NCI-H748 treated with DMSO at 0.1 percent for 48 hours (cell line): ENCODE results near the gene RAB40C.
A peak's percentile ranks its signal among the peaks of the same experiment; 100 is the strongest.

Source experiments
- DNase-seq: peaks from one replicate; lab custom pipeline; 2025; lab: John Stamatoyannopoulos, UW

RAB40C gene

DNA sequence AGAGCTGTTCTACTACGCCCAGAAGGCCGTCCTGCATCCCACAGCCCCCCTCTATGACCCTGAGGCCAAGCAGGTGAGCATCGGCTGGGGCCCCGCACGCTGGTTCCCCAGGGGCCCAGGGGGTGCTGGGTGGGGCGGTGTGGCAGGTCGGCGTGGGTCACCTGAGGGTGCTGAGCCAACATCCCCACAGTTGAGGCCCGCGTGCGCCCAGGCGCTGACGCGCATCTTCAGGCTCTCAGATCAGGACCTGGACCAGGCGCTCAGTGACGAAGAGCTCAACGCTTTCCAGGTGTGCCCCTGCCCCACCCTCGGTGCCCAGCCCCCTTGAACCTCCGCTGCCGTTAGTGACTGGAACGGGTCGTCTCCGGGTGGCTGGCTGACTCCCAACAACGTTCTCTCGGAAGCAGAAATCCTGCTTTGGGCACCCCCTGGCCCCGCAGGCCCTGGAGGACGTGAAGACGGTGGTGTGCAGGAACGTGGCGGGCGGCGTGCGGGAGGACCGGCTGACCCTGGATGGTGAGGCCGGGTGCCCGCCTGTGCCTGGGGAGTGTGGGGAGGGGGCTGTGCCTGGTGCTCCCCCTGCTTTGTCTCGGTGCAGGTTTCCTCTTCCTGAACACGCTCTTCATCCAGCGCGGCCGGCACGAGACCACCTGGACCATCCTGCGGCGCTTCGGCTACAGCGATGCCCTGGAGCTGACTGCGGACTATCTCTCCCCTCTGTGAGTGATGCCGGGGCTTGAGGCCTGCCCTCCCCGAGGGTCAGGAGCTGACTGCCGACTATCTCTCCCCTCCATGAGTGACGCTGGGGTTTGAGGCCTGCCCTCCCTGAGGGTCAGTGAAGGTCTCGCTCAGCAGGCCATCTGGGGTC, 80.9 kb downstream of the RAB40C start:
- DNase-seq = no peak

DNA sequence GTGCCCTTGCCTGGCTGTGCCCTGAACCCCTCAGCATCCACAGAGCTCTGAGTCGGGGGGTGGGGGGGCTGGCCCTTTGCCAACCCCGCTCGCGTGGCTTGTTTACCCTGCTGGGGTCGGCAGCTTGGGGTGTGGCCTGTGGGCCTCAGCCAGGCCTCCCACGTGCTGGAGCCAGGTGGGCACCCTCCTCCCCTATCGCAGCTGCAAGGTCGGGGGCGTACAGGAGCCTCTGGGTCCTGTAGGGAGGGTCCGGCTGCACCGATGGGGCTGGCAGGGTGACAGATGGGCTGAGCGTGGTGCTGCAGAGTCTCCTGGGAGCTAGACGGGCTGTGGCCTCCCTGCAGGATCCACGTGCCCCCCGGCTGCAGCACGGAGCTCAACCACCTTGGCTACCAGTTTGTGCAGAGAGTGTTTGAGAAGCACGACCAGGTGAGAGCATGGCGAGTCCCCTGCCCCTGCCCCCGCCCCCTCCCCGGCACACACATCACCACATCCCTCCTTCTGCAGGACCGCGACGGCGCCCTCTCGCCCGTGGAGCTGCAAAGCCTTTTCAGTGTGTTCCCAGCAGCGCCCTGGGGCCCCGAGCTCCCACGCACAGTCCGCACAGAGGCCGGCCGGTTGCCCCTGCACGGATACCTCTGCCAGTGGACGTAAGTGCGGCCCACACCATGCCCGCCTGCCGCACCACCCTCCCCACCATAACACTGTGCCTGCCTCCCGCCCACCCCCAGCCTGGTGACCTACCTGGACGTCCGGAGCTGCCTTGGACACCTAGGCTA, 81.7 kb downstream of the RAB40C start:
- no peak for DNase-seq

DNA sequence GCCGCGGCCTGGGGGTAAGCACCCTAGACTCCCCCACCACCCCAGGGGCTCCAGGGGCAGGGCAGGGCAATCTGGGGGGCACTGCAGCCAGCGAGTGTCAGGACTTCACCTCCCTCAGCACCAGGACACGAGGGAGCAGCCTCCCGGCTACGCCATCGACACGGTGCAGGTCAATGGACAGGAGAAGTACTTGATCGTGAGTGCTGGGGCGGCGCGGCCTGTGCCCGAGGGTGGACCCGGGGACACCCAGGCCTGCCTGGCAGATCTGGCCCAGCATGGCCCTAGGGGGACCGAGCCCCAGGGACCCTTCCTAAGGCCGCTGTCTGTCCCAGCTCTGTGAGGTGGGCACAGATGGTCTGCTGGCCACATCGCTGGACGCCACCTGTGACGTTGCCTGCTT, 82.5 kb downstream of the RAB40C start:
- no peak for DNase-seq

DNA sequence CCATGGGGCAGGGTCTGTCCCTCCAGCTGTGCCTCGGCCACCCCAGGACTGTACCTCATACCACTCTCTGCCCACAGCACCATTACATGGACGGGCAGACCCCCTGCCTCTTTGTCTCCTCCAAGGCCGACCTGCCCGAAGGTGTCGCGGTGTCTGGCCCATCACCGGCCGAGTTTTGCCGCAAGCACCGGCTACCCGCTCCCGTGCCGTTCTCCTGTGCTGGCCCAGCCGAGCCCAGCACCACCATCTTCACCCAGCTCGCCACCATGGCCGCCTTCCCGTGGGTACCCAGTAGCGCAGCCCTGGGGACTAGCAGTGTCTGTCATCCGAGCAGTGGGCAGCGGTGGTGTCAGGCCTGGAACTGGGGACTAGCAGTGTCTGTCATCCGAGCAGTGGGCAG, 83.0 kb downstream of the RAB40C start:
- no peak for DNase-seq

DNA sequence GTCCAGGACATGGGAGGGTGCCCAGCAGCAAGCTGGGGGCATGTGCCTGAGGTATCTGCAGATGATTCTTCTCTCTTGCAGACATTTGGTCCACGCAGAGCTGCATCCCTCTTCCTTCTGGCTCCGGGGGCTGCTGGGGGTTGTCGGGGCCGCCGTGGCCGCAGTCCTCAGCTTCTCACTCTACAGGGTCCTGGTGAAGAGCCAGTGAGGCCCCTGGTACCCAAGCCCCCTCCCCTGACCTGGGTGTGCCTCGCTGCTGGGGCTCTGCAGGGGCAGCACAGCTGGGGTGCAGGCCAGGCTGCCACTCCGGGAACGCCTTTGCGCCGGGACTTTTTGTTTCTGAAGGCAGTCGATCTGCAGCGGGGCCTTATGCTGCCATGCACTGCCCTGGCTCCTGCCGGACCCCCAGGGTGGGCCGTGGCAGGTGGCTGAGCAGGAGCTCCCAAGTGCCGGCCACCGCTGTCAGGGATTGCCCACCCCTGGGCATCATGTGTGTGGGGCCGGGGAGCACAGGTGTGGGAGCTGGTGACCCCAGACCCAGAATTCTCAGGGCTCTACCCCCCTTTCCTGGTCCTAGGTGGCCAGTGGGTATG, 83.6 kb downstream of the RAB40C start:
- no peak for DNase-seq

DNA sequence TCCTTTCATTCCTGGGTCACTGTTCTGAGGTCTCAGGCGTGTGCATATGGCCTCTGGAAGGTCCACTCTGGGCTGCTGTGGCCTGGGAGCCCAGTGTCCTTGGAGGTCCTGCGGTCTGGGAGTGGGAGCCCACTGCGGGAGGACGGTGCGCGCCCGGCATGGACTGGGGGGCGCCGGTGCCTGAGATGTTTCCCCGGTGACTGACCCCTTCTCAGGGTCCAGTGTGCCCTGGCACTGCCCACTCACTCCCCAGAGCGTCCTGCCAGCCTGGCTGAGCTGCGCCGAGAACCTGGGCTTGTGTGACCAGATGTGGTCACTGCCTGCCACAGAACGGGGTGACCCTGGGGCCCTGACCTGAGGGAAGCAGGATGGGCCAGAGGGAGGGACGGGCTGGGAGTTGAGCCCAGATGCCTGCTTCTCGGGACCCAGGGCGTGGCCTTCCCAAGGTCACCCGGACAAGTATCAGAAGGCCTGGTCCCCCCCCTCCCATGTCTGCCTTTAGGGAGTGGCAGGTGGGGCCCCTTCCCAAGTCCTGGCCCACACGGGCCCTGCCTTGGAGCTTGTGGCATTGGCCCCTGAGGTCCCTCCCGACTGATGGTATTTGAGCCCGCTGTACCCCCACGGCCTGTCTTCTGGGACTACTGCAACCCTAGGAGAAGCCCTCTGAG, 84.5 kb downstream of the RAB40C start:
- DNase-seq = no peak

DNA sequence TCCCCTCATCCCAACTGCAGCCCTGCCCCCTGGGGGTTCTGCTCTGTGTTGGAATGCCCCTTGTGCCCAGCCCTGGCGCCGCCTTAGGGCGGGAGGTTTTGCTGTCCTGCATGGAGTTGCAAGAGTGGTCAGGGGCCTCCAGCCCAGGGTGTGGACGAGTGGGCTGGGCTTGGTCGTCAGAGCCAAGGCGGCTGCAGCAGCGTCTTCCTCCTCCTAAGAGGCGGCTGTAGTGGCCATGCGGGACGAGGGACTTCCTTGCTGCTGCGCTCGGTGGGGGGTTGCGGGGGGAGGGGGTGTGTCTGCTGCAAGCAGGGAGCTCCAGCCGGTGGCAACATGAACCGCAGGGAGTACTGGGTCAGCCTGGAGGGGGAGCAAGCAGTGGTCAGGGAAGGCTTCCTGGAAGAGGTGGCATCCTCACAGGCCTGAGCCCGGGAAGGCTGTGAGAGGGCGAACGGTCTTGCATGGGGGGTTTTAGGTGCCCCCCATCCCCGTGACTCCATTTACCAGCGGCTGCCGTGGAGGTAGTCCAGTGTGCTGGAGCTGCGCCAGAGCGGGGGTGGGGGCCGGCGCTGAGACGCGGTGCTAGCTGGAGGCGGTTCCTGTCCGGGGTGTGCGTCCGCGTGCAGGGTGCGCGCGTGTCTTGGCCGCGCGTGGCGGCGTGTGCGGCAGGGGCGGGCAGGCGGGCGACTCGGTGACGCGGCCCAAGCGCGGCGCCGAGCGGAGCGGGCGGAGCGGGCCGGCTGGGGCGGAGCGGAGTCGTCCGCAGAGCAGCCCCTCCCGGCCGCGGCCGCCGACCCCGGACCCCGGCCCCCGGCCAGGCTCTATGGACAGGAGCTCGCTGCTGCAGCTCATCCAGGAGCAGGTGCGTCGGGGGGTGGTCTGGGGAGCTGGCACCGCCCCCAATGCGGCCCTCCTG, 85.4 kb downstream of the RAB40C start, which contains the start of gene RHBDL1:
RHBDL1 (plus strand) TSS at position 704 of the 916 bp plus-strand sequence; CDS start at position 824, 120 bp downstream.
- DNase-seq = no peak

DNA sequence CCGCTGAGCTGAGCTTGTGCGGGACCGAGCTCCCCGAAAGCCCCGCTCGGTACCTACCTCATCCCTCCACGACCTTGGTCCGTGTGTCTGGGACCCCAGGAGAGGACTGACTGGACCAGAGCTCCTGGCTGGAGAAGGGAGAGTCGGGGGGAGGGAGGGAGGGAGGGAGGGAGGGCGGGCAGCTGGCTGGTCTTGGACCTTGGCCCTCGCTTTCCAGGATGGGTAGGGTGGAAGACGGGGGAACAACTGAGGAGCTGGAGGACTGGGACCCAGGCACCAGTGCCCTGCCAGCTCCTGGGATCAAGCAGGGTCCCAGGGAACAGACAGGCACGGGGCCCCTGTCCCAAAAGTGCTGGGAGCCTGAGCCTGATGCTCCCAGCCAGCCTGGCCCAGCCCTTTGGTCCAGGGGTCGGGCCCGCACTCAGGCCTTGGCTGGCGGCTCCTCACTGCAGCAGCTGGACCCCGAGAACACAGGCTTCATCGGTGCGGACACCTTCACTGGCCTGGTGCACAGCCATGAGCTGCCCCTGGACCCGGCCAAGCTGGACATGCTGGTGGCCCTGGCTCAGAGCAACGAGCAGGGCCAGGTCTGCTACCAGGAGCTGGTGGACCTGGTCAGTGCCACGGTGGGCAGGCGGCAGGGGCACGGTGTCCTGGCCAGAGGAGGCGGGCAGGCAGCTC, 86.2 kb downstream of the RAB40C start:
- DNase-seq = no peak

DNA sequence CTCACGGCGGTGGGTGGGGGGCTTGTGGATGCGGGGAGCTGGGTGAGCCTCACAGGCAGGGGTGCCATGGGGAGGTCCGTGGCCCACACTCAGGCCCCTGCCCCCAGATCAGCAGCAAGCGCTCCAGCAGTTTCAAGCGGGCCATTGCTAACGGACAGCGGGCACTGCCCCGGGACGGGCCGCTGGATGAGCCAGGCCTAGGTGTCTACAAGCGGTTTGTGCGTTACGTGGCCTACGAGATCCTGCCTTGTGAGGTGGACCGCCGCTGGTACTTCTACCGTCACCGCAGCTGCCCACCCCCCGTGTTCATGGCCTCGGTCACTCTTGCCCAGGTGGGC, 86.7 kb downstream of the RAB40C start:
- no peak for DNase-seq

DNA sequence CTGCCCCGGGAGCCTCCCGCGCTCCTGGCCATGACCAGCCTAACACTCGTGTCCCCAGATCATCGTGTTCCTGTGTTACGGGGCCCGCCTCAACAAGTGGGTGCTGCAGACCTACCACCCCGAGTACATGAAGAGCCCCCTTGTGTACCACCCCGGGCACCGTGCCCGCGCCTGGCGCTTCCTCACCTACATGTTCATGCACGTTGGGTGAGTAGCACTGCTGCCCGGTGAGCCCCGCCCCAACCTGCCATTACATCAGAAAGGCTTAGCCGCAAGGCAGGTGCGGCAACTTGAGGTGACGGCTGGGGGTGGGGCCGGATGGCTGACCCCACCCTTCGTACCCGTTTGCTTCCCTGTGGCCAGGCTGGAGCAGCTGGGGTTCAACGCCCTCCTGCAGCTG, 87.0 kb downstream of the RAB40C start:
- peak; percentile 27 for DNase-seq

DNA sequence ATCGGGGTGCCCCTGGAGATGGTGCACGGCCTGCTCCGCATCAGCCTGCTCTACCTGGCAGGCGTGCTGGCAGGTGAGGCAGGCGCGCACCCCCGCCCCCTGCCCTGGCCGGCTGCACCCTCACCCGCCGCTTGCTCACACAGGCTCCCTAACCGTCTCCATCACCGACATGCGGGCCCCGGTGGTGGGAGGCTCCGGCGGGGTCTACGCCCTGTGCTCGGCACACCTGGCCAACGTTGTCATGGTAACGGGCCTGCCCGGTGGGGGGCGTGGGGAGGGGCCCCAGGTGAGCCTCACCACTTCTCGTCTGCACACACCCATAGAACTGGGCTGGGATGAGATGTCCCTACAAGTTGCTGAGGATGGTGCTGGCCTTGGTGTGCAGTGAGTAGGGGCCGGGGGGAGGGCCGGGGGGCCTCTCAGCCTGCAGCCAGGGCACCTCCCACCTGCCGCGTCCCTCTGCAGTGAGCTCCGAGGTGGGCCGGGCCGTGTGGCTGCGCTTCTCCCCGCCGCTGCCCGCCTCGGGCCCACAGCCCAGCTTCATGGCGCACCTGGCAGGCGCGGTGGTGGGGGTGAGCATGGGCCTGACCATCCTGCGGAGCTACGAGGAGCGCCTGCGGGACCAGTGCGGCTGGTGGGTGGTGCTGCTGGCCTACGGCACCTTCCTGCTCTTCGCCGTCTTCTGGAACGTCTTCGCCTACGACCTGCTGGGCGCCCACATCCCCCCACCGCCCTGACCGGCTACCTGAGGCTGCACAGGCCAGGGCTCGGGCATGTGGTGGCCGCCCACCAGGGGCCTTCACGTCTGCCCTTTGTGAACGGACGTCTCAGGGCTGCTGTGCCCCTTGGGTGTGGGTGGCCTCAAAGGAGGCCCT, 87.7 kb downstream of the RAB40C start:
- no peak for DNase-seq

DNA sequence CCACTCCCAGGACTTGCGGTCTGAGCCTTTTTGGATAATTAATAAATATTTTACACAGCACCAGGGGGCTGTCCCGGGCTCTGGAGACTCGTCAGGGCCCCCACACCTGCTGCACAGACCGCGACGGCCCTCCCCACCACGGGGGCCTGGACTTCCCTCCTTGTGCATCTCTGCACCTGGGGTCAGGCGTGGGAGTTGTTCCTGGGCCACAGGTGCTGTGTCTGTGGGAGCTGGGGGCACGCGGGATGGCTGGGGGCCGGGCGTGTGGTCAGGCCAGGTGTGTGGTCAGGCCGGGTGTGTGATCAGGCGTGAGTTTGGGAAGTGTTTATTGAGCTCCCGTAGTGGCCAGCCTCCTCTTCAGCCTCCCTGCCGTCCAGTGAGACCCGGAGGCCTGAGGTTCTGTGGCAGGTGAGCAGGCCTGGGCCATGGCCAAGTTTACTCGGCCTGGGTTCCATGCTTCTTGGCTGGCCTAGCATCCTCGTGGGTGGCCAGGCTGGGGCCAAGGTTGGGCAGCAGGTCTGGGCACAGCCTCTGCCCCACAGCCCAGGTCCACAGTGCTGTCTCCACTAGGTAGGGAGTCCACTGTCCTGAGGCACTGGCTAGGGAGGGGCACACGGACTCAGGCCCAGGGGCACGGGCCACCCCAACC, 88.5 kb downstream of the RAB40C start:
- no peak for DNase-seq
